WTC11 (cell line): Measurements from ENCODE around the gene PLSCR5. TPM values are rescaled to one million over a fixed set of nuclear protein-coding genes. Genes with fewer than 3 reads are reported as not detected.

Experiments used
- ATAC-seq: fragments of 200-7000 bp; cut with Tn5 transposase; 2 replicates; pipeline ENCODE4 v1.10.0; 2021; ENCODE audit warnings: mild to moderate bottlenecking, moderate library complexity
- CTCF ChIA-PET: fragments of 300-600 bp; sonication (Branson Sonifier 250); formaldehyde crosslinking; loops from one replicate; lab custom pipeline; 2021; ENCODE audit warnings: antibody characterized with exemption; lab: Charles Lee
- POLR2A ChIA-PET: fragments of 350-600 bp; sonication (Branson Sonifier 250); formaldehyde crosslinking; loops from one replicate; lab custom pipeline; 2021; ENCODE audit warnings: antibody characterized with exemption; lab: Charles Lee
- DNase-seq: peaks from one replicate; pipeline ENCODE4 v3.0.0; 2021; ENCODE audit warnings: low spot score
- H3K27ac Mint-ChIP-seq: 2 replicates; pipeline ENCODE4 v1.8.0; 2021; ENCODE audit warnings: mixed read lengths
- H3K27me3 Mint-ChIP-seq: 2 replicates; pipeline ENCODE4 v1.8.0; 2021; ENCODE audit warnings: low read depth, mild to moderate bottlenecking, moderate library complexity, mixed read lengths
- H3K36me3 Mint-ChIP-seq: 2 replicates; pipeline ENCODE4 v1.8.0; 2021; ENCODE audit warnings: mixed read lengths
- H3K4me1 Mint-ChIP-seq: 2 replicates; pipeline ENCODE4 v1.8.0; 2022; ENCODE audit warnings: mixed read lengths
- H3K4me3 Mint-ChIP-seq: 2 replicates; pipeline ENCODE4 v1.8.0; 2021; ENCODE audit warnings: mild to moderate bottlenecking, moderate library complexity, mixed read lengths
- H3K9me3 Mint-ChIP-seq: 2 replicates; pipeline ENCODE4 v1.8.0; 2021; ENCODE audit warnings: mixed read lengths
- ATF3 ChIP-seq: sonication (generic); formaldehyde crosslinking; conservative IDR thresholded peaks from 2 replicates; pipeline ENCODE4 v1.8.1; 2022; ENCODE audit warnings: mild to moderate bottlenecking, missing genetic modification reagents
- ATF6 ChIP-seq: sonication (generic); formaldehyde crosslinking; IDR thresholded peaks from 2 replicates; pipeline ENCODE4 v1.8.1; 2023; ENCODE audit warnings: mild to moderate bottlenecking, missing genetic modification reagents
- CBFB ChIP-seq: sonication (generic); formaldehyde crosslinking; IDR thresholded peaks from 2 replicates; pipeline ENCODE4 v1.8.1; 2022; ENCODE audit warnings: mild to moderate bottlenecking, low read depth, missing genetic modification reagents
- EMX1 ChIP-seq: fragments of 250-450 bp; sonication (Bioruptor Pico); IDR thresholded peaks from 2 replicates; pipeline ENCODE4 v1.8.0; 2021; ENCODE audit warnings: mild to moderate bottlenecking
- GABPB1 ChIP-seq: sonication (generic); formaldehyde crosslinking; IDR thresholded peaks from 2 replicates; pipeline ENCODE4 v1.8.1; 2023; ENCODE audit warnings: mild to moderate bottlenecking, missing genetic modification reagents
- GRHL2 ChIP-seq: fragments of 250-450 bp; sonication (Bioruptor Pico); IDR thresholded peaks from 2 replicates; pipeline ENCODE4 v1.8.0; 2022; ENCODE audit warnings: mild to moderate bottlenecking, moderate library complexity; ENCODE audit not compliant: insufficient replicate concordance, severe bottlenecking
- HMGXB4 ChIP-seq: sonication (generic); formaldehyde crosslinking; IDR thresholded peaks from 2 replicates; pipeline ENCODE4 v1.8.1; 2023; ENCODE audit warnings: mild to moderate bottlenecking, moderate library complexity, missing genetic modification reagents
- SMAD4 ChIP-seq: sonication (generic); formaldehyde crosslinking; IDR thresholded peaks from 2 replicates; pipeline ENCODE4 v1.8.0; 2022; ENCODE audit warnings: mild to moderate bottlenecking, missing genetic modification reagents
- TP53 ChIP-seq: sonication (generic); formaldehyde crosslinking; IDR thresholded peaks from 2 replicates; pipeline ENCODE4 v1.8.1; 2023; ENCODE audit warnings: mild to moderate bottlenecking, missing genetic modification reagents
- USF1 ChIP-seq: sonication (generic); formaldehyde crosslinking; IDR thresholded peaks from 2 replicates; pipeline ENCODE4 v1.8.0; 2022; ENCODE audit warnings: mild to moderate bottlenecking, missing genetic modification reagents
- USF2 ChIP-seq: sonication (generic); formaldehyde crosslinking; IDR thresholded peaks from 2 replicates; pipeline ENCODE4 v1.8.1; 2023; ENCODE audit warnings: mild to moderate bottlenecking, missing genetic modification reagents, moderate library complexity
- ZMAT4 ChIP-seq: fragments of 250-450 bp; sonication (Bioruptor Pico); IDR thresholded peaks from 2 replicates; pipeline ENCODE4 v1.9.0; 2021; ENCODE audit warnings: mild to moderate bottlenecking
- ZNF138 ChIP-seq: sonication (generic); formaldehyde crosslinking; conservative IDR thresholded peaks from 2 replicates; pipeline ENCODE4 v1.8.1; 2022; ENCODE audit warnings: mild to moderate bottlenecking, moderate library complexity, missing genetic modification reagents
- total RNA-seq: library from RNA; stranded (reverse); gene quantifications from 3 replicates; pipeline ENCODE4 v1.2.3, GENCODE V29; 2021
- TF ChIP-seq, protein P1 (sequence below): sonication (generic); formaldehyde crosslinking; conservative IDR thresholded peaks from 2 replicates; pipeline ENCODE4 v1.8.1; 2023; ENCODE audit warnings: mild to moderate bottlenecking, low read depth, missing genetic modification reagents, moderate library complexity
- TF ChIP-seq, protein P2 (sequence below): sonication (generic); formaldehyde crosslinking; IDR thresholded peaks from 2 replicates; pipeline ENCODE4 v1.8.1; 2022; ENCODE audit warnings: missing genetic modification reagents, borderline replicate concordance
- TF ChIP-seq, protein P3 (sequence below): sonication (generic); formaldehyde crosslinking; IDR thresholded peaks from 2 replicates; pipeline ENCODE4 v1.8.1; 2023; ENCODE audit warnings: mild to moderate bottlenecking, missing genetic modification reagents, moderate library complexity

Gene PLSCR5
- total RNA-seq, 1 experiment from 2014 or later: not detected

DNA sequence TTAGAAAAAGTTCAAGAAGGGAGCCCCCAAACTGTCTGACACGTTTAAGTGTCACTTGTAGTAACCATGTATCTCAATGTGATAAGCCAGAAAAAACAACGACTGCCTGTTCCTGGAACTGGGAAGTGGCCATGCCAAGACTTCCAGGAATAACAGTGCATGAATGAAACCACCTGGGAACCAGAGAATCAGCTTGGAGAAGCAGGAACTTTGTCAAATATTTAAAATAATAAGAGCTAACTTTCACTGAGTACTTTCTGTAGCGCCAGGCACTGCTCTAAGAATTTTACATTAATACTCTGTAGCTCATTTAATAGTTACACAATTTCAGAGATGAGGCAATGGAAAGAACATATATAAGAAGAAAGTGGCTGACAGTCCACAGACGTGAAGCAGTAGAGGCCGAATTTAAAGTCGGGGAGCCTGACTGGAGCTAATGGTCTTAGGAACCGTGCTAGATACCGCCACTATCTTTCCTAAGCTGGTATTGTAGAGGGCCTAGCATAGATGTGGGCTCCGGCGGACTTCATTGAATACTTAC lies 61.6 kb downstream of the PLSCR5 start (continued):
- TF ChIP-seq USF1 (CRISPR knock-in tag): no peak
- TF ChIP-seq, protein P1, sequence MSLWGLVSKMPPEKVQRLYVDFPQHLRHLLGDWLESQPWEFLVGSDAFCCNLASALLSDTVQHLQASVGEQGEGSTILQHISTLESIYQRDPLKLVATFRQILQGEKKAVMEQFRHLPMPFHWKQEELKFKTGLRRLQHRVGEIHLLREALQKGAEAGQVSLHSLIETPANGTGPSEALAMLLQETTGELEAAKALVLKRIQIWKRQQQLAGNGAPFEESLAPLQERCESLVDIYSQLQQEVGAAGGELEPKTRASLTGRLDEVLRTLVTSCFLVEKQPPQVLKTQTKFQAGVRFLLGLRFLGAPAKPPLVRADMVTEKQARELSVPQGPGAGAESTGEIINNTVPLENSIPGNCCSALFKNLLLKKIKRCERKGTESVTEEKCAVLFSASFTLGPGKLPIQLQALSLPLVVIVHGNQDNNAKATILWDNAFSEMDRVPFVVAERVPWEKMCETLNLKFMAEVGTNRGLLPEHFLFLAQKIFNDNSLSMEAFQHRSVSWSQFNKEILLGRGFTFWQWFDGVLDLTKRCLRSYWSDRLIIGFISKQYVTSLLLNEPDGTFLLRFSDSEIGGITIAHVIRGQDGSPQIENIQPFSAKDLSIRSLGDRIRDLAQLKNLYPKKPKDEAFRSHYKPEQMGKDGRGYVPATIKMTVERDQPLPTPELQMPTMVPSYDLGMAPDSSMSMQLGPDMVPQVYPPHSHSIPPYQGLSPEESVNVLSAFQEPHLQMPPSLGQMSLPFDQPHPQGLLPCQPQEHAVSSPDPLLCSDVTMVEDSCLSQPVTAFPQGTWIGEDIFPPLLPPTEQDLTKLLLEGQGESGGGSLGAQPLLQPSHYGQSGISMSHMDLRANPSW: no peak
- no peak for TF ChIP-seq SMAD4 (CRISPR knock-in tag)
- TF ChIP-seq TP53 (CRISPR knock-in tag): no peak
- no peak for TF ChIP-seq ATF6 (CRISPR knock-in tag)

DNA sequence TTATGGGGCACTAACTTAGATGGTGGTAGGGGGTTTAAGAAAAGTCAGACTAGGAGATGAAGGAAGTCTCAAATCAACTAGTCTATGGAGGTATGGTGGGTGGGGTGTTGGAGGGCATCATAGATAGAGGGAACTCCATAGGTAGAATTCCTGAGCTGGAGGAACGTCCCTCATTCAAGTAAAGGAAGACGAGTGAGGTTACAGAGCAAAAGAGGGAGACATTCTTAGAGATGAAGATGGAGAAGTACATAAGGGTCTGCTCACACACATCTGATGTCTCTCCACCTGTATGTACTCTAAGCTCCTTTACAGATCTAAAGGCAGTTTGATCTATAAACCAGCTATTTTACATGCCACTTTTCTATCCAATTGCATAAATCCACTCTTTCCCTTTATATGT lies 62.2 kb downstream of the PLSCR5 start:
- TF ChIP-seq USF2 (CRISPR knock-in tag) (no peak), EMX1 (CRISPR knock-in tag) (no peak), HMGXB4 (no peak), GRHL2 (CRISPR knock-in tag) (no peak), CBFB (CRISPR knock-in tag) (no peak), ZNF138 (CRISPR knock-in tag) (no peak), GABPB1 (CRISPR knock-in tag) (no peak), ATF3 (CRISPR knock-in tag) (no peak), ZMAT4 (CRISPR knock-in tag) (no peak)
- TF ChIP-seq, protein P2, sequence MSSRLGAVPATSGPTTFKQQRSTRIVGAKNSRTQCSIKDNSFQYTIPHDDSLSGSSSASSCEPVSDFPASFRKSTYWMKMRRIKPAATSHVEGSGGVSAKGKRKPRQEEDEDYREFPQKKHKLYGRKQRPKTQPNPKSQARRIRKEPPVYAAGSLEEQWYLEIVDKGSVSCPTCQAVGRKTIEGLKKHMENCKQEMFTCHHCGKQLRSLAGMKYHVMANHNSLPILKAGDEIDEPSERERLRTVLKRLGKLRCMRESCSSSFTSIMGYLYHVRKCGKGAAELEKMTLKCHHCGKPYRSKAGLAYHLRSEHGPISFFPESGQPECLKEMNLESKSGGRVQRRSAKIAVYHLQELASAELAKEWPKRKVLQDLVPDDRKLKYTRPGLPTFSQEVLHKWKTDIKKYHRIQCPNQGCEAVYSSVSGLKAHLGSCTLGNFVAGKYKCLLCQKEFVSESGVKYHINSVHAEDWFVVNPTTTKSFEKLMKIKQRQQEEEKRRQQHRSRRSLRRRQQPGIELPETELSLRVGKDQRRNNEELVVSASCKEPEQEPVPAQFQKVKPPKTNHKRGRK (CRISPR knock-in tag): no peak
- TF ChIP-seq, protein P3, sequence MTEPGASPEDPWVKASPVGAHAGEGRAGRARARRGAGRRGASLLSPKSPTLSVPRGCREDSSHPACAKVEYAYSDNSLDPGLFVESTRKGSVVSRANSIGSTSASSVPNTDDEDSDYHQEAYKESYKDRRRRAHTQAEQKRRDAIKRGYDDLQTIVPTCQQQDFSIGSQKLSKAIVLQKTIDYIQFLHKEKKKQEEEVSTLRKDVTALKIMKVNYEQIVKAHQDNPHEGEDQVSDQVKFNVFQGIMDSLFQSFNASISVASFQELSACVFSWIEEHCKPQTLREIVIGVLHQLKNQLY (CRISPR knock-in tag): no peak
- Mint-ChIP-seq H3K27ac (no peak overlapping the region), H3K27me3 (peaks cover 7% of the 10 kb centered on the region), H3K4me1 (peaks cover 32% of the 10 kb centered on the region), H3K4me3 (peak overlapping the region; percentile 86), H3K36me3 (peaks cover 31% of the 10 kb centered on the region), H3K9me3 (peaks cover 17% of the 10 kb centered on the region)
- no peak for DNase-seq
- CTCF ChIA-PET: interaction anchor here (1.2 to 1.8 kb wide), 2 partner anchors 9 to 74 kb away, joined by 3 to 7 read pairs; partner anchors contain the start of gene PLSCR2
- ATAC-seq: no peak
- POLR2A ChIA-PET: interaction anchor here (0.6 to 2.2 kb wide), 3 partner anchors 8 to 74 kb away, joined by 3 to 11 read pairs (median 6); partner anchors contain the start of gene PLSCR2
